ENCODE results near the gene CCNL2. TPM values are rescaled to one million over a fixed set of nuclear protein-coding genes. Genes with fewer than 3 reads are reported as not detected.
A peak's percentile ranks its signal among the peaks of the same experiment; 100 is the strongest.
"Not testable (repeated sequence)": the region's sequence is repeated elsewhere in the genome, so short reads cannot be mapped to it uniquely, and the experiment has no call there.

The CCNL2 gene
- total RNA-seq, 1 donor from 2014 or later, result 55.3 TPM

GRCh38 chr1:1374589-1374928, 24.6 kb downstream of the CCNL2 start:
- peaks cover 32 to 49% (median 42%) of the 10 kb centered on the region in 3 donors for H3K4me1 ChIP-seq (ENCODE audit: control insufficient read depth in 3 of 3, insufficient read depth in 3 of 3, low read length in 3 of 3)
- peak overlapping the region; percentile 92 to 99 (median 98) for H3K9ac ChIP-seq (ENCODE audit: low read depth in 1 of 3, low read length in 3 of 3)
- no peaks in the 10 kb centered on the region for H3K27me3 ChIP-seq (ENCODE audit: control insufficient read depth in 3 of 3, insufficient read depth in 3 of 3, low read length in 3 of 3)
- peaks cover 11 to 16% (median 13%) of the 10 kb centered on the region in 3 donors for H3K36me3 ChIP-seq (ENCODE audit: control insufficient read depth in 3 of 3, insufficient read depth in 3 of 3, low read length in 3 of 3)
- H3K27ac ChIP-seq (ENCODE audit: low read depth, low read length), result peak overlapping the region; percentile 95
- no peaks in the 10 kb centered on the region for H3K9me3 ChIP-seq (ENCODE audit: control insufficient read depth in 3 of 3, low read length in 3 of 3)
- H3K4me3 ChIP-seq (ENCODE audit: low read length in 3 of 3), result peak overlapping the region; percentile 88 to 93 (median 90)

GRCh38 chr1:1373815-1374588, 25.1 kb downstream of the CCNL2 start:
- Histone ChIP-seq H3K9ac (ENCODE audit: low read depth in 1 of 3, low read length in 3 of 3) (peak overlapping the region; percentile 92 to 99 (median 98)), H3K4me3 (ENCODE audit: low read length in 3 of 3) (peak overlapping the region; percentile 88 to 93 (median 90)), H3K4me1 (ENCODE audit: control insufficient read depth in 3 of 3, insufficient read depth in 3 of 3, low read length in 3 of 3) (peaks cover 32 to 49% (median 42%) of the 10 kb centered on the region in 3 donors), H3K27me3 (ENCODE audit: control insufficient read depth in 3 of 3, insufficient read depth in 3 of 3, low read length in 3 of 3) (no peaks in the 10 kb centered on the region), H3K36me3 (ENCODE audit: control insufficient read depth in 3 of 3, insufficient read depth in 3 of 3, low read length in 3 of 3) (peaks cover 11 to 16% (median 13%) of the 10 kb centered on the region in 3 donors), H3K27ac (ENCODE audit: low read depth, low read length) (peak overlapping the region; percentile 95), H3K9me3 (ENCODE audit: control insufficient read depth in 3 of 3, low read length in 3 of 3) (no peaks in the 10 kb centered on the region)

GRCh38 chr1:1373051-1373814, 25.9 kb downstream of the CCNL2 start:
- H3K9me3 ChIP-seq (ENCODE audit: control insufficient read depth in 3 of 3, low read length in 3 of 3), result no peaks in the 10 kb centered on the region
- H3K27ac ChIP-seq (ENCODE audit: low read depth, low read length), result no peak overlapping the region
- H3K9ac ChIP-seq (ENCODE audit: low read depth in 1 of 3, low read length in 3 of 3), result no peak overlapping the region
- peak overlapping the region in 1 of 3 donors; percentile 90 for H3K4me3 ChIP-seq (ENCODE audit: low read length in 3 of 3)
- H3K36me3 ChIP-seq (ENCODE audit: control insufficient read depth in 3 of 3, insufficient read depth in 3 of 3, low read length in 3 of 3), result peaks cover 11 to 16% (median 13%) of the 10 kb centered on the region in 3 donors
- peaks cover 32 to 49% (median 42%) of the 10 kb centered on the region in 3 donors for H3K4me1 ChIP-seq (ENCODE audit: control insufficient read depth in 3 of 3, insufficient read depth in 3 of 3, low read length in 3 of 3)
- H3K27me3 ChIP-seq (ENCODE audit: control insufficient read depth in 3 of 3, insufficient read depth in 3 of 3, low read length in 3 of 3), result no peaks in the 10 kb centered on the region

- Histone ChIP-seq H3K27ac (ENCODE audit: low read depth, low read length) (no peak overlapping the region), H3K36me3 (ENCODE audit: control insufficient read depth in 3 of 3, insufficient read depth in 3 of 3, low read length in 3 of 3) (peaks cover 11 to 16% (median 13%) of the 10 kb centered on the region in 3 donors), H3K9ac (ENCODE audit: low read depth in 1 of 3, low read length in 3 of 3) (peak overlapping the region in 2 of 3 donors; percentile 2 to 60), H3K27me3 (ENCODE audit: control insufficient read depth in 3 of 3, insufficient read depth in 3 of 3, low read length in 3 of 3) (no peaks in the 10 kb centered on the region), H3K9me3 (ENCODE audit: control insufficient read depth in 3 of 3, low read length in 3 of 3) (no peaks in the 10 kb centered on the region), H3K4me1 (ENCODE audit: control insufficient read depth in 3 of 3, insufficient read depth in 3 of 3, low read length in 3 of 3) (peaks cover 32 to 48% (median 42%) of the 10 kb centered on the region in 3 donors), H3K4me3 (ENCODE audit: low read length in 3 of 3) (peak overlapping the region in 1 of 3 donors; percentile 35)
Measured at GRCh38 chr1:1371746-1372711, 27.1 kb downstream of the CCNL2 start.

- H3K27ac ChIP-seq (ENCODE audit: low read depth, low read length), result no peak overlapping the region
- peaks cover 11 to 16% (median 13%) of the 10 kb centered on the region in 3 donors for H3K36me3 ChIP-seq (ENCODE audit: control insufficient read depth in 3 of 3, insufficient read depth in 3 of 3, low read length in 3 of 3)
Measured at GRCh38 chr1:1371364-1371745, 27.8 kb downstream of the CCNL2 start.

GRCh38 chr1:1370771-1371300, 28.3 kb downstream of the CCNL2 start:
- Histone ChIP-seq H3K4me1 (ENCODE audit: control insufficient read depth in 3 of 3, insufficient read depth in 3 of 3, low read length in 3 of 3) (peaks cover 28 to 37% (median 32%) of the 10 kb centered on the region in 3 donors), H3K9ac (ENCODE audit: low read depth in 1 of 3, low read length in 3 of 3) (no peak overlapping the region)

More at GRCh38 chr1:1371364-1371745, 27.8 kb downstream of the CCNL2 start:
- Histone ChIP-seq H3K9ac (ENCODE audit: low read depth in 1 of 3, low read length in 3 of 3) (no peak overlapping the region), H3K4me1 (ENCODE audit: control insufficient read depth in 3 of 3, insufficient read depth in 3 of 3, low read length in 3 of 3) (peaks cover 32 to 42% (median 38%) of the 10 kb centered on the region in 3 donors), H3K9me3 (ENCODE audit: control insufficient read depth in 3 of 3, low read length in 3 of 3) (no peaks in the 10 kb centered on the region), H3K4me3 (ENCODE audit: low read length in 3 of 3) (no peak overlapping the region), H3K27me3 (ENCODE audit: control insufficient read depth in 3 of 3, insufficient read depth in 3 of 3, low read length in 3 of 3) (no peaks in the 10 kb centered on the region)

GRCh38 chr1:1370094-1370493, 29.0 kb downstream of the CCNL2 start:
- not testable (repeated sequence) for H3K27me3 ChIP-seq (ENCODE audit: control insufficient read depth in 3 of 3, insufficient read depth in 3 of 3, low read length in 3 of 3); H3K9ac ChIP-seq (ENCODE audit: low read depth in 1 of 3, low read length in 3 of 3); H3K27ac ChIP-seq (ENCODE audit: low read depth, low read length); H3K4me3 ChIP-seq (ENCODE audit: low read length in 3 of 3); H3K9me3 ChIP-seq (ENCODE audit: control insufficient read depth in 3 of 3, low read length in 3 of 3)
- H3K4me1 ChIP-seq (ENCODE audit: control insufficient read depth in 3 of 3, insufficient read depth in 3 of 3, low read length in 3 of 3), result peaks cover 25 to 34% (median 31%) of the 10 kb centered on the region in 3 donors
- H3K36me3 ChIP-seq (ENCODE audit: control insufficient read depth in 3 of 3, insufficient read depth in 3 of 3, low read length in 3 of 3), result peaks cover 11 to 16% (median 13%) of the 10 kb centered on the region in 3 donors

More at GRCh38 chr1:1370771-1371300, 28.3 kb downstream of the CCNL2 start:
- Histone ChIP-seq H3K27ac (ENCODE audit: low read depth, low read length) (no peak overlapping the region), H3K27me3 (ENCODE audit: control insufficient read depth in 3 of 3, insufficient read depth in 3 of 3, low read length in 3 of 3) (no peaks in the 10 kb centered on the region), H3K4me3 (ENCODE audit: low read length in 3 of 3) (no peak overlapping the region), H3K9me3 (ENCODE audit: control insufficient read depth in 3 of 3, low read length in 3 of 3) (no peaks in the 10 kb centered on the region), H3K36me3 (ENCODE audit: control insufficient read depth in 3 of 3, insufficient read depth in 3 of 3, low read length in 3 of 3) (peaks cover 11 to 16% (median 13%) of the 10 kb centered on the region in 3 donors)

- no peak overlapping the region for H3K27ac ChIP-seq (ENCODE audit: low read depth, low read length)
- no peaks in the 10 kb centered on the region for H3K9me3 ChIP-seq (ENCODE audit: control insufficient read depth in 3 of 3, low read length in 3 of 3)
- no peak overlapping the region for H3K4me3 ChIP-seq (ENCODE audit: low read length in 3 of 3)
- H3K36me3 ChIP-seq (ENCODE audit: control insufficient read depth in 3 of 3, insufficient read depth in 3 of 3, low read length in 3 of 3), result peaks cover 0 to 2% (median 1%) of the 10 kb centered on the region in 3 donors
- H3K9ac ChIP-seq (ENCODE audit: low read depth in 1 of 3, low read length in 3 of 3), result no peak overlapping the region
- H3K4me1 ChIP-seq (ENCODE audit: control insufficient read depth in 3 of 3, insufficient read depth in 3 of 3, low read length in 3 of 3), result peaks cover 8 to 11% (median 11%) of the 10 kb centered on the region in 3 donors
- H3K27me3 ChIP-seq (ENCODE audit: control insufficient read depth in 3 of 3, insufficient read depth in 3 of 3, low read length in 3 of 3), result peaks cover 0 to under 1% (median 0%) of the 10 kb centered on the region in 3 donors
Measured at GRCh38 chr1:1367315-1367714, 31.8 kb downstream of the CCNL2 start.

GRCh38 chr1:1366699-1367066, 32.5 kb downstream of the CCNL2 start:
- Histone ChIP-seq H3K36me3 (ENCODE audit: control insufficient read depth in 3 of 3, insufficient read depth in 3 of 3, low read length in 3 of 3) (no peaks in the 10 kb centered on the region), H3K27ac (ENCODE audit: low read depth, low read length) (no peak overlapping the region), H3K9ac (ENCODE audit: low read depth in 1 of 3, low read length in 3 of 3) (no peak overlapping the region), H3K4me1 (ENCODE audit: control insufficient read depth in 3 of 3, insufficient read depth in 3 of 3, low read length in 3 of 3) (peaks cover 5 to 10% (median 8%) of the 10 kb centered on the region in 3 donors), H3K4me3 (ENCODE audit: low read length in 3 of 3) (no peak overlapping the region), H3K27me3 (ENCODE audit: control insufficient read depth in 3 of 3, insufficient read depth in 3 of 3, low read length in 3 of 3) (peaks cover 0 to 6% (median 0%) of the 10 kb centered on the region in 3 donors), H3K9me3 (ENCODE audit: control insufficient read depth in 3 of 3, low read length in 3 of 3) (no peaks in the 10 kb centered on the region)

All from skeletal muscle tissue (tissue), 4 donors.